HEK293 (cell line): ENCODE measurements around the gene KCNT1.
A peak's percentile ranks its signal among the peaks of the same experiment; 100 is the strongest.

Experiments
- CTCF ChIP-seq: fragments of 450-650 bp; formaldehyde crosslinking; IDR thresholded peaks from 2 replicates; pipeline ENCODE4 v1.5.1; 2016; ENCODE audit warnings: missing biosample characterization, missing genetic modification characterization
- MYNN ChIP-seq: fragments of 450-650 bp; formaldehyde crosslinking; IDR thresholded peaks from 2 replicates; pipeline ENCODE4 v1.5.1; 2016; ENCODE audit warnings: missing biosample characterization, missing genetic modification characterization, borderline replicate concordance
- RBAK ChIP-seq: fragments of 450-650 bp; formaldehyde crosslinking; IDR thresholded peaks from 2 replicates; pipeline ENCODE4 v1.5.1; 2016; ENCODE audit warnings: missing biosample characterization, missing genetic modification characterization
- SALL2 ChIP-seq: fragments of 450-650 bp; formaldehyde crosslinking; IDR thresholded peaks from 2 replicates; pipeline ENCODE4 v1.5.0; 2017; ENCODE audit warnings: missing biosample characterization, mild to moderate bottlenecking, missing genetic modification characterization, borderline replicate concordance
- ZBTB21 ChIP-seq: fragments of 450-650 bp; formaldehyde crosslinking; IDR thresholded peaks from 2 replicates; pipeline ENCODE4 v1.5.1; 2017; ENCODE audit warnings: missing biosample characterization, missing genetic modification characterization
- ZIC2 ChIP-seq: fragments of 450-650 bp; formaldehyde crosslinking; IDR thresholded peaks from 2 replicates; pipeline ENCODE4 v1.5.1; 2016; ENCODE audit warnings: missing biosample characterization, missing genetic modification characterization
- ZNF24 ChIP-seq: fragments of 450-650 bp; formaldehyde crosslinking; IDR thresholded peaks from 2 replicates; pipeline ENCODE4 v1.5.1; 2016; ENCODE audit warnings: missing biosample characterization, missing genetic modification characterization
- ZNF521 ChIP-seq: fragments of 450-650 bp; formaldehyde crosslinking; IDR thresholded peaks from 2 replicates; pipeline ENCODE4 v1.5.1; 2017; ENCODE audit warnings: missing biosample characterization, mild to moderate bottlenecking, missing genetic modification characterization
- ZNF585B ChIP-seq: fragments of 450-650 bp; formaldehyde crosslinking; IDR thresholded peaks from 2 replicates; pipeline ENCODE4 v1.5.1; 2016; ENCODE audit warnings: missing biosample characterization, missing genetic modification characterization
- ZSCAN18 ChIP-seq: fragments of 450-650 bp; formaldehyde crosslinking; IDR thresholded peaks from 2 replicates; pipeline ENCODE4 v1.5.1; 2016; ENCODE audit warnings: missing biosample characterization, missing genetic modification characterization
- TF ChIP-seq, protein P1 (sequence below): fragments of 450-650 bp; formaldehyde crosslinking; IDR thresholded peaks from 2 replicates; pipeline ENCODE4 v1.5.1; 2016; ENCODE audit warnings: missing biosample characterization, missing genetic modification characterization
- TF ChIP-seq, protein P2 (sequence below): fragments of 450-650 bp; formaldehyde crosslinking; IDR thresholded peaks from 2 replicates; pipeline ENCODE4 v1.5.1; 2016; ENCODE audit warnings: missing biosample characterization, missing genetic modification characterization, borderline replicate concordance
- TF ChIP-seq, protein P3 (sequence below): fragments of 450-650 bp; formaldehyde crosslinking; IDR thresholded peaks from 2 replicates; pipeline ENCODE4 v1.5.1; 2016; ENCODE audit warnings: missing biosample characterization, missing genetic modification characterization

DNA sequence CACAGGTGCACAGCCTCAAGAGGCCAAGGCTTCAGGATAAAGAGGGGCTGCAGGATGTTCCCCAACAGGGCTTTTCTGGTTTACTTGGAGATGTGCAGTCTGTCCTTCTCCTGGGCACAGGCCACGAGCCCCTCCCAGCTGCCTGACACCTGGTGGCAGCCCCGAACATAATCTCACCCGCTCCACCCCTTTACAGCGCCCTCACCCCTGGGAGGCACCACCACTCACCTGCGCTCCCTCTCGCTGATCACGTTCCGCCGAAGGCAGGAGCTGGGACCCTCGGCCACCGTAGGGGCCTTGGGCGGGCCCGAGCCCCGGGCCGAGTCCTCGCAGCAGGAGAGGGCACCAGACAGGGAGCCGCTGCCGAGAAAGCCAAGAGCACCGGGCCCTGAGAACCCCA, 3.2 kb upstream of the KCNT1 start:
- TF ChIP-seq CTCF (tag by site-specific recombination) (peak; percentile 39; the same call in 1 of the 2 replicates), ZBTB21 (tag by site-specific recombination) (no peak), ZIC2 (no peak), SALL2 (tag by site-specific recombination) (no peak), ZSCAN18 (tag by site-specific recombination) (no peak), ZNF585B (tag by site-specific recombination) (no peak), ZNF521 (tag by site-specific recombination) (no peak), ZNF24 (tag by site-specific recombination) (no peak), RBAK (tag by site-specific recombination) (no peak), MYNN (tag by site-specific recombination) (no peak)
- TF ChIP-seq, protein P1, sequence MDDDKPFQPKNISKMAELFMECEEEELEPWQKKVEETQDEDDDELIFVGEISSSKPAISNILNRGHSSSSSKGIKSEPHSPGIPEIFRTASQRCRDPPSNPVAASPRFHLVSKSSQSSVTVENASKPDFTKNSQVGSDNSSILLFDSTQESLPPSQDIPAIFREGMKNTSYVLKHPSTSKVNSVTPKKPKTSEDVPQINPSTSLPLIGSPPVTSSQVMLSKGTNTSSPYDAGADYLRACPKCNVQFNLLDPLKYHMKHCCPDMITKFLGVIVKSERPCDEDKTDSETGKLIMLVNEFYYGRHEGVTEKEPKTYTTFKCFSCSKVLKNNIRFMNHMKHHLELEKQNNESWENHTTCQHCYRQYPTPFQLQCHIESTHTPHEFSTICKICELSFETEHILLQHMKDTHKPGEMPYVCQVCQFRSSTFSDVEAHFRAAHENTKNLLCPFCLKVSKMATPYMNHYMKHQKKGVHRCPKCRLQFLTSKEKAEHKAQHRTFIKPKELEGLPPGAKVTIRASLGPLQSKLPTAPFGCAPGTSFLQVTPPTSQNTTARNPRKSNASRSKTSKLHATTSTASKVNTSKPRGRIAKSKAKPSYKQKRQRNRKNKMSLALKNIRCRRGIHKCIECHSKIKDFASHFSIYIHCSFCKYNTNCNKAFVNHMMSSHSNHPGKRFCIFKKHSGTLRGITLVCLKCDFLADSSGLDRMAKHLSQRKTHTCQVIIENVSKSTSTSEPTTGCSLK (tag by site-specific recombination): no peak
- TF ChIP-seq, protein P2, sequence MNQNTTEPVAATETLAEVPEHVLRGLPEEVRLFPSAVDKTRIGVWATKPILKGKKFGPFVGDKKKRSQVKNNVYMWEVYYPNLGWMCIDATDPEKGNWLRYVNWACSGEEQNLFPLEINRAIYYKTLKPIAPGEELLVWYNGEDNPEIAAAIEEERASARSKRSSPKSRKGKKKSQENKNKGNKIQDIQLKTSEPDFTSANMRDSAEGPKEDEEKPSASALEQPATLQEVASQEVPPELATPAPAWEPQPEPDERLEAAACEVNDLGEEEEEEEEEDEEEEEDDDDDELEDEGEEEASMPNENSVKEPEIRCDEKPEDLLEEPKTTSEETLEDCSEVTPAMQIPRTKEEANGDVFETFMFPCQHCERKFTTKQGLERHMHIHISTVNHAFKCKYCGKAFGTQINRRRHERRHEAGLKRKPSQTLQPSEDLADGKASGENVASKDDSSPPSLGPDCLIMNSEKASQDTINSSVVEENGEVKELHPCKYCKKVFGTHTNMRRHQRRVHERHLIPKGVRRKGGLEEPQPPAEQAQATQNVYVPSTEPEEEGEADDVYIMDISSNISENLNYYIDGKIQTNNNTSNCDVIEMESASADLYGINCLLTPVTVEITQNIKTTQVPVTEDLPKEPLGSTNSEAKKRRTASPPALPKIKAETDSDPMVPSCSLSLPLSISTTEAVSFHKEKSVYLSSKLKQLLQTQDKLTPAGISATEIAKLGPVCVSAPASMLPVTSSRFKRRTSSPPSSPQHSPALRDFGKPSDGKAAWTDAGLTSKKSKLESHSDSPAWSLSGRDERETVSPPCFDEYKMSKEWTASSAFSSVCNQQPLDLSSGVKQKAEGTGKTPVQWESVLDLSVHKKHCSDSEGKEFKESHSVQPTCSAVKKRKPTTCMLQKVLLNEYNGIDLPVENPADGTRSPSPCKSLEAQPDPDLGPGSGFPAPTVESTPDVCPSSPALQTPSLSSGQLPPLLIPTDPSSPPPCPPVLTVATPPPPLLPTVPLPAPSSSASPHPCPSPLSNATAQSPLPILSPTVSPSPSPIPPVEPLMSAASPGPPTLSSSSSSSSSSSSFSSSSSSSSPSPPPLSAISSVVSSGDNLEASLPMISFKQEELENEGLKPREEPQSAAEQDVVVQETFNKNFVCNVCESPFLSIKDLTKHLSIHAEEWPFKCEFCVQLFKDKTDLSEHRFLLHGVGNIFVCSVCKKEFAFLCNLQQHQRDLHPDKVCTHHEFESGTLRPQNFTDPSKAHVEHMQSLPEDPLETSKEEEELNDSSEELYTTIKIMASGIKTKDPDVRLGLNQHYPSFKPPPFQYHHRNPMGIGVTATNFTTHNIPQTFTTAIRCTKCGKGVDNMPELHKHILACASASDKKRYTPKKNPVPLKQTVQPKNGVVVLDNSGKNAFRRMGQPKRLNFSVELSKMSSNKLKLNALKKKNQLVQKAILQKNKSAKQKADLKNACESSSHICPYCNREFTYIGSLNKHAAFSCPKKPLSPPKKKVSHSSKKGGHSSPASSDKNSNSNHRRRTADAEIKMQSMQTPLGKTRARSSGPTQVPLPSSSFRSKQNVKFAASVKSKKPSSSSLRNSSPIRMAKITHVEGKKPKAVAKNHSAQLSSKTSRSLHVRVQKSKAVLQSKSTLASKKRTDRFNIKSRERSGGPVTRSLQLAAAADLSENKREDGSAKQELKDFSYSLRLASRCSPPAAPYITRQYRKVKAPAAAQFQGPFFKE (tag by site-specific recombination): no peak
- TF ChIP-seq, protein P3, sequence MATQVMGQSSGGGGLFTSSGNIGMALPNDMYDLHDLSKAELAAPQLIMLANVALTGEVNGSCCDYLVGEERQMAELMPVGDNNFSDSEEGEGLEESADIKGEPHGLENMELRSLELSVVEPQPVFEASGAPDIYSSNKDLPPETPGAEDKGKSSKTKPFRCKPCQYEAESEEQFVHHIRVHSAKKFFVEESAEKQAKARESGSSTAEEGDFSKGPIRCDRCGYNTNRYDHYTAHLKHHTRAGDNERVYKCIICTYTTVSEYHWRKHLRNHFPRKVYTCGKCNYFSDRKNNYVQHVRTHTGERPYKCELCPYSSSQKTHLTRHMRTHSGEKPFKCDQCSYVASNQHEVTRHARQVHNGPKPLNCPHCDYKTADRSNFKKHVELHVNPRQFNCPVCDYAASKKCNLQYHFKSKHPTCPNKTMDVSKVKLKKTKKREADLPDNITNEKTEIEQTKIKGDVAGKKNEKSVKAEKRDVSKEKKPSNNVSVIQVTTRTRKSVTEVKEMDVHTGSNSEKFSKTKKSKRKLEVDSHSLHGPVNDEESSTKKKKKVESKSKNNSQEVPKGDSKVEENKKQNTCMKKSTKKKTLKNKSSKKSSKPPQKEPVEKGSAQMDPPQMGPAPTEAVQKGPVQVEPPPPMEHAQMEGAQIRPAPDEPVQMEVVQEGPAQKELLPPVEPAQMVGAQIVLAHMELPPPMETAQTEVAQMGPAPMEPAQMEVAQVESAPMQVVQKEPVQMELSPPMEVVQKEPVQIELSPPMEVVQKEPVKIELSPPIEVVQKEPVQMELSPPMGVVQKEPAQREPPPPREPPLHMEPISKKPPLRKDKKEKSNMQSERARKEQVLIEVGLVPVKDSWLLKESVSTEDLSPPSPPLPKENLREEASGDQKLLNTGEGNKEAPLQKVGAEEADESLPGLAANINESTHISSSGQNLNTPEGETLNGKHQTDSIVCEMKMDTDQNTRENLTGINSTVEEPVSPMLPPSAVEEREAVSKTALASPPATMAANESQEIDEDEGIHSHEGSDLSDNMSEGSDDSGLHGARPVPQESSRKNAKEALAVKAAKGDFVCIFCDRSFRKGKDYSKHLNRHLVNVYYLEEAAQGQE (tag by site-specific recombination): no peak
